KMS-11 (cell line): ENCODE results near the gene DDX25.

ENCODE experiments used
- H2AFZ ChIP-seq: fragments of 200-600 bp; sonication (generic); 2 replicates; pipeline ENCODE4 v1.6.1; 2016; ENCODE audit warnings: antibody characterized with exemption, mixed run types, low read depth
- H3K27ac ChIP-seq: fragments of 200-600 bp; sonication (generic); 2 replicates; pipeline ENCODE4 v1.6.1; 2016; ENCODE audit warnings: mild to moderate bottlenecking, mixed run types
- H3K27me3 ChIP-seq: fragments of 200-600 bp; sonication (generic); 2 replicates; pipeline ENCODE4 v1.6.1; 2017; ENCODE audit warnings: mild to moderate bottlenecking, low read depth, mixed run types, moderate library complexity; ENCODE audit not compliant: insufficient read depth
- H3K36me3 ChIP-seq: fragments of 200-600 bp; sonication (generic); 2 replicates; pipeline ENCODE4 v1.6.1; 2017; ENCODE audit warnings: mild to moderate bottlenecking, mixed run types; ENCODE audit not compliant: insufficient read depth
- H3K4me1 ChIP-seq: fragments of 200-600 bp; sonication (generic); 2 replicates; pipeline ENCODE4 v1.6.1; 2016; ENCODE audit warnings: mild to moderate bottlenecking, low read depth, mixed run types; ENCODE audit not compliant: poor library complexity, severe bottlenecking
- H3K4me2 ChIP-seq: fragments of 200-600 bp; sonication (generic); 2 replicates; pipeline ENCODE4 v1.7.0; 2016; ENCODE audit warnings: mild to moderate bottlenecking, mixed run types
- H3K4me3 ChIP-seq: fragments of 200-600 bp; sonication (generic); IDR thresholded peaks from 2 replicates; pipeline ENCODE4 v1.6.1; 2017; ENCODE audit warnings: low read depth, low read length, mixed read lengths; ENCODE audit not compliant: insufficient read depth
- H3K79me2 ChIP-seq: fragments of 200-600 bp; sonication (generic); 2 replicates; pipeline ENCODE4 v1.6.1; 2016; ENCODE audit warnings: low read depth, mixed run types; ENCODE audit not compliant: insufficient read depth
- H3K9ac ChIP-seq: fragments of 200-600 bp; sonication (generic); 2 replicates; pipeline ENCODE4 v1.6.1; 2016; ENCODE audit warnings: mild to moderate bottlenecking, mixed run types
- H4K20me1 ChIP-seq: fragments of 200-600 bp; sonication (generic); 2 replicates; pipeline ENCODE4 v1.6.1; 2016; ENCODE audit warnings: mild to moderate bottlenecking, mixed run types; ENCODE audit not compliant: insufficient read depth
- TF ChIP-seq, protein P1 (sequence below): fragments of 200-600 bp; sonication (generic); conservative IDR thresholded peaks from 2 replicates; pipeline ENCODE4 v1.6.1; 2017; ENCODE audit warnings: low read depth, mild to moderate bottlenecking, antibody characterized with exemption, low read length, moderate library complexity, mixed read lengths

The DDX25 gene

GRCh38 chr11:125967515-125967914 is 63.2 kb downstream of the DDX25 start:
- TF ChIP-seq, protein P1, sequence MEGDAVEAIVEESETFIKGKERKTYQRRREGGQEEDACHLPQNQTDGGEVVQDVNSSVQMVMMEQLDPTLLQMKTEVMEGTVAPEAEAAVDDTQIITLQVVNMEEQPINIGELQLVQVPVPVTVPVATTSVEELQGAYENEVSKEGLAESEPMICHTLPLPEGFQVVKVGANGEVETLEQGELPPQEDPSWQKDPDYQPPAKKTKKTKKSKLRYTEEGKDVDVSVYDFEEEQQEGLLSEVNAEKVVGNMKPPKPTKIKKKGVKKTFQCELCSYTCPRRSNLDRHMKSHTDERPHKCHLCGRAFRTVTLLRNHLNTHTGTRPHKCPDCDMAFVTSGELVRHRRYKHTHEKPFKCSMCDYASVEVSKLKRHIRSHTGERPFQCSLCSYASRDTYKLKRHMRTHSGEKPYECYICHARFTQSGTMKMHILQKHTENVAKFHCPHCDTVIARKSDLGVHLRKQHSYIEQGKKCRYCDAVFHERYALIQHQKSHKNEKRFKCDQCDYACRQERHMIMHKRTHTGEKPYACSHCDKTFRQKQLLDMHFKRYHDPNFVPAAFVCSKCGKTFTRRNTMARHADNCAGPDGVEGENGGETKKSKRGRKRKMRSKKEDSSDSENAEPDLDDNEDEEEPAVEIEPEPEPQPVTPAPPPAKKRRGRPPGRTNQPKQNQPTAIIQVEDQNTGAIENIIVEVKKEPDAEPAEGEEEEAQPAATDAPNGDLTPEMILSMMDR, result no peak
- H3K27ac ChIP-seq, result no peak overlapping the region

GRCh38 chr11:125968354-125968753 is 64.0 kb downstream of the DDX25 start:
- TF ChIP-seq, protein P1, result no peak
- Histone ChIP-seq H3K79me2 (no peaks in the 10 kb centered on the region), H3K4me2 (no peak overlapping the region), H3K9ac (no peak overlapping the region), H3K27ac (no peak overlapping the region), H3K4me3 (no peak overlapping the region), H3K36me3 (no peaks in the 10 kb centered on the region), H3K27me3 (no peaks in the 10 kb centered on the region), H4K20me1 (no peaks in the 10 kb centered on the region), H3K4me1 (no peaks in the 10 kb centered on the region), H2AFZ (no peak overlapping the region)

More at GRCh38 chr11:125967515-125967914, 63.2 kb downstream of the DDX25 start:
- H3K4me2 ChIP-seq, result no peak overlapping the region
- no peaks in the 10 kb centered on the region for H3K79me2 ChIP-seq
- no peak overlapping the region for H3K9ac ChIP-seq
- H3K4me1 ChIP-seq, result no peaks in the 10 kb centered on the region
- no peaks in the 10 kb centered on the region for H3K36me3 ChIP-seq
- H3K27me3 ChIP-seq, result no peaks in the 10 kb centered on the region
- no peak overlapping the region for H3K4me3 ChIP-seq
- no peaks in the 10 kb centered on the region for H4K20me1 ChIP-seq
- H2AFZ ChIP-seq, result no peak overlapping the region

GRCh38 chr11:125971618-125972017 is 67.3 kb downstream of the DDX25 start:
- Histone ChIP-seq H3K27me3 (no peaks in the 10 kb centered on the region), H3K4me3 (no peak overlapping the region), H3K79me2 (no peaks in the 10 kb centered on the region), H2AFZ (no peak overlapping the region), H4K20me1 (no peaks in the 10 kb centered on the region), H3K36me3 (no peaks in the 10 kb centered on the region), H3K27ac (no peak overlapping the region), H3K4me1 (no peaks in the 10 kb centered on the region), H3K4me2 (no peak overlapping the region), H3K9ac (no peak overlapping the region)
- TF ChIP-seq, protein P1, result no peak

DNA sequence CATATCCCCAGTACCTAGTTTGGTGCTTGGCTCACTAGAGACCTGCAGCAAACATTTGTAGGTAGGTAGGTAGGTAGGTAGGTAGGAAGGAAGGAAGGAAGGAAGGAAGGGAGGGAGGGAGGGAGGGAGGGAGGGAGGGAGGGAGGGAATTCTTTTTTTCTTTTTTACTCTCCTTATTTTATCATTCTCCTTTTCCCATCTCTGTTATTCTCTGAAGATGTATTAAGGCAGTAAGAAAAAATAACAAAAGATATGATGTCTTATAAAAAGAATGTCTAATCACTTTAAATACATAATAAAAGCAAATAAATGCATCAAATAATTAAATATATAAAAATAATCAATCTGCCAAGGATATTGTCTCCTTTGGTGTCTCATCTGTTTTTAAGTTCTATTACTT is 70.0 kb downstream of the DDX25 start:
- Histone ChIP-seq H3K27me3 (no peaks in the 10 kb centered on the region), H4K20me1 (no peaks in the 10 kb centered on the region), H3K79me2 (no peaks in the 10 kb centered on the region), H3K36me3 (no peaks in the 10 kb centered on the region), H3K4me2 (no peak overlapping the region), H3K27ac (no peak overlapping the region), H3K4me3 (no peak overlapping the region), H2AFZ (no peak overlapping the region), H3K9ac (no peak overlapping the region), H3K4me1 (no peaks in the 10 kb centered on the region)
- TF ChIP-seq, protein P1, result no peak
